ENCODE data around the gene GXYLT2. TPM values are rescaled to one million over a fixed set of nuclear protein-coding genes. Genes with fewer than 3 reads are reported as not detected.

The GXYLT2 gene
- total RNA-seq, 1 donor from 2014 or later = 7.8 TPM

GRCh38 chr3:72962317-72962716 is 74.5 kb downstream of the GXYLT2 start:
- Mint-ChIP-seq H3K27me3 (ENCODE audit: unreplicated experiment) (no peaks in the 10 kb centered on the region), H3K4me1 (ENCODE audit: unreplicated experiment) (peaks cover 5% of the 10 kb centered on the region), H3K4me3 (ENCODE audit: unreplicated experiment) (no peak overlapping the region), H3K27ac (ENCODE audit: unreplicated experiment) (no peak overlapping the region), H3K9me3 (ENCODE audit: unreplicated experiment) (no peaks in the 10 kb centered on the region), H3K36me3 (ENCODE audit: unreplicated experiment) (no peaks in the 10 kb centered on the region)
- no peak for TF ChIP-seq CTCF (IDR thresholded peaks at IDR 0.05)
- DNase-seq (ENCODE audit: extremely low spot score, unreplicated experiment) = no peak

- Mint-ChIP-seq H3K27ac (ENCODE audit: unreplicated experiment) (no peak overlapping the region), H3K27me3 (ENCODE audit: unreplicated experiment) (no peaks in the 10 kb centered on the region), H3K9me3 (ENCODE audit: unreplicated experiment) (no peaks in the 10 kb centered on the region), H3K4me3 (ENCODE audit: unreplicated experiment) (no peak overlapping the region), H3K4me1 (ENCODE audit: unreplicated experiment) (peaks cover 3% of the 10 kb centered on the region), H3K36me3 (ENCODE audit: unreplicated experiment) (no peaks in the 10 kb centered on the region)
- DNase-seq (ENCODE audit: extremely low spot score, unreplicated experiment) = no peak
- no peak for TF ChIP-seq CTCF (IDR thresholded peaks at IDR 0.05)
Measured at GRCh38 chr3:72964633-72965032, 76.8 kb downstream of the GXYLT2 start.

GRCh38 chr3:72968266-72968664 is 80.4 kb downstream of the GXYLT2 start:
- TF ChIP-seq CTCF (IDR thresholded peaks at IDR 0.05) = no peak
- no peak overlapping the region for H3K4me3 Mint-ChIP-seq (ENCODE audit: unreplicated experiment)
- H3K36me3 Mint-ChIP-seq (ENCODE audit: unreplicated experiment) = no peaks in the 10 kb centered on the region
- H3K27me3 Mint-ChIP-seq (ENCODE audit: unreplicated experiment) = no peaks in the 10 kb centered on the region
- no peak for DNase-seq (ENCODE audit: extremely low spot score, unreplicated experiment)
- H3K9me3 Mint-ChIP-seq (ENCODE audit: unreplicated experiment) = no peaks in the 10 kb centered on the region
- H3K27ac Mint-ChIP-seq (ENCODE audit: unreplicated experiment) = no peak overlapping the region
- H3K4me1 Mint-ChIP-seq (ENCODE audit: unreplicated experiment) = no peaks in the 10 kb centered on the region

- H3K27ac Mint-ChIP-seq (ENCODE audit: unreplicated experiment) = no peak overlapping the region
- H3K36me3 Mint-ChIP-seq (ENCODE audit: unreplicated experiment) = no peaks in the 10 kb centered on the region
- H3K9me3 Mint-ChIP-seq (ENCODE audit: unreplicated experiment) = no peaks in the 10 kb centered on the region
- H3K27me3 Mint-ChIP-seq (ENCODE audit: unreplicated experiment) = no peaks in the 10 kb centered on the region
- no peak overlapping the region for H3K4me3 Mint-ChIP-seq (ENCODE audit: unreplicated experiment)
- no peak for TF ChIP-seq CTCF (IDR thresholded peaks at IDR 0.05)
- DNase-seq (ENCODE audit: extremely low spot score, unreplicated experiment) = no peak
- H3K4me1 Mint-ChIP-seq (ENCODE audit: unreplicated experiment) = no peaks in the 10 kb centered on the region
Measured at GRCh38 chr3:72969766-72970165, 81.9 kb downstream of the GXYLT2 start.

GRCh38 chr3:72970942-72971341 is 83.1 kb downstream of the GXYLT2 start:
- Mint-ChIP-seq H3K9me3 (ENCODE audit: unreplicated experiment) (no peaks in the 10 kb centered on the region), H3K4me3 (ENCODE audit: unreplicated experiment) (no peak overlapping the region), H3K27me3 (ENCODE audit: unreplicated experiment) (no peaks in the 10 kb centered on the region), H3K36me3 (ENCODE audit: unreplicated experiment) (no peaks in the 10 kb centered on the region), H3K4me1 (ENCODE audit: unreplicated experiment) (no peaks in the 10 kb centered on the region), H3K27ac (ENCODE audit: unreplicated experiment) (no peak overlapping the region)
- no peak for TF ChIP-seq CTCF (IDR thresholded peaks at IDR 0.05)
- no peak for DNase-seq (ENCODE audit: extremely low spot score, unreplicated experiment)
